A549 treated with dexamethasone at 1 μM for 4 hours (cell line): ENCODE measurements around the gene RPA1. TPM values are rescaled to one million over a fixed set of nuclear protein-coding genes. Genes with fewer than 3 reads are reported as not detected.

Source experiments
- total RNA-seq: library from RNA; stranded (reverse); fragments of 200-300 nt; extraction: Qiagen RNA extraction; gene quantifications from 5 replicates; pipeline ENCODE4 v1.2.3, GENCODE V29; 2022

The RPA1 gene
- total RNA-seq, result 60.0 to 82.3 TPM (median 70.3 TPM) in 5 replicates

GRCh38 chr17:1829592-1830257 is at the start of gene RPA1, which contains the start of gene SMYD4:
RPA1 (plus strand) TSS chr17:1830005; CDS start chr17:1830094, 89 bp downstream.
SMYD4 (minus strand) TSS chr17:1829902; CDS start chr17:1827994, 1,908 bp downstream.

Other genes with a start within 250 kb of the RPA1 start
- gene SLC43A2, start 201.2 kb upstream of the RPA1 start, total RNA-seq, result 4.1 to 6.5 TPM (median 5.4 TPM) in 5 replicates
- gene SCARF1, start 184.3 kb upstream of the RPA1 start, total RNA-seq, result 0.14 to 0.29 TPM (median 0.21 TPM) in 5 replicates
- 12.3 to 16.3 TPM (median 15.4 TPM) in 5 replicates for gene RILP, start 180.1 kb upstream of the RPA1 start, total RNA-seq
- gene PRPF8, start 145.1 kb upstream of the RPA1 start, total RNA-seq, result 255 to 267 TPM (median 262 TPM) in 5 replicates
- gene TLCD2, start 119.6 kb upstream of the RPA1 start, total RNA-seq, result 1.5 to 2.8 TPM (median 2.2 TPM) in 5 replicates
- gene WDR81, start 105.3 kb upstream of the RPA1 start, total RNA-seq, result 20.2 to 32.5 TPM (median 29.9 TPM) in 5 replicates
- gene SERPINF2, start 87.1 kb upstream of the RPA1 start, total RNA-seq, result 3.8 to 4.6 TPM (median 4.2 TPM) in 5 replicates
- 1.5 to 2.7 TPM (median 2.5 TPM) in 5 replicates for gene SERPINF1, start 67.9 kb upstream of the RPA1 start, total RNA-seq
- gene SMYD4, start 103 bp upstream of the RPA1 start, total RNA-seq, result 7.8 to 10.3 TPM (median 9.8 TPM) in 5 replicates
- gene RTN4RL1, start 195.3 kb downstream of the RPA1 start, total RNA-seq, result 14.3 to 25.4 TPM (median 21.8 TPM) in 5 replicates
- 37.1 to 47.5 TPM (median 43.8 TPM) in 5 replicates for gene DPH1, start 200.1 kb downstream of the RPA1 start, total RNA-seq
- 55.0 to 85.4 TPM (median 75.7 TPM) in 5 replicates for gene OVCA2, start 212.0 kb downstream of the RPA1 start, total RNA-seq
- 0.56 to 1.8 TPM (median 1.5 TPM) in 5 replicates for gene HIC1, start 225.1 kb downstream of the RPA1 start, total RNA-seq